ENCODE data around the gene ICAM5. TPM values are rescaled to one million over a fixed set of nuclear protein-coding genes. Genes with fewer than 3 reads are reported as not detected.

The ICAM5 gene
- total RNA-seq, 1 experiment from 2014 or later, result 1.6 TPM

- H3K9ac ChIP-seq (ENCODE audit: extremely low read depth, insufficient read length, low read length), result no peak overlapping the region
- H3K56ac ChIP-seq (ENCODE audit: insufficient read length, low read depth, low read length), result no peak overlapping the region
- no peaks in the 10 kb centered on the region for H4K20me1 ChIP-seq (ENCODE audit: control insufficient read depth, insufficient read depth, insufficient read length)
- no peak overlapping the region for H4K5ac ChIP-seq (ENCODE audit: insufficient read length, low read depth, low read length)
- H3K23me2 ChIP-seq (ENCODE audit: insufficient read length, low read depth, low read length, poor library complexity, severe bottlenecking), result peaks cover 35% of the 10 kb centered on the region
- no peak overlapping the region for H3K18ac ChIP-seq (ENCODE audit: insufficient read length, low read depth, low read length)
- no peak overlapping the region for H2AFZ ChIP-seq (ENCODE audit: low read length)
- Mint-ChIP-seq H3K27me3 (ENCODE audit: low read depth) (peaks cover 96% of the 10 kb centered on the region), H3K4me3 (peak overlapping the region in 1 of 2 experiments; percentile 92; a peak in 2 of 5 replicates), H3K36me3 (ENCODE audit: insufficient read depth in 1 of 3, low read depth in 3 of 3) (no peaks in the 10 kb centered on the region; a peak in 3 of 7 replicates), H3K4me1 (peaks cover 13 to 39% of the 10 kb centered on the region in 2 experiments), H3K9me3 (peaks cover 0 to 2% of the 10 kb centered on the region in 2 experiments; a peak in 3 of 5 replicates), H3K27ac (no peak overlapping the region)
- no peak overlapping the region for H2BK20ac ChIP-seq (ENCODE audit: low read depth, low read length, poor library complexity, severe bottlenecking)
- WGBS (ENCODE audit: extremely low coverage, insufficient read length, low lambda C conversion rate), result no CpG with 5 or more reads among the region's 49 CpGs
- H2BK12ac ChIP-seq (ENCODE audit: insufficient read length, low read depth, low read length), result no peak overlapping the region
- no peak overlapping the region; the same call in 1 of the 2 replicates for H3K14ac ChIP-seq (ENCODE audit: insufficient read depth, low read length)
- H3T11ph ChIP-seq (ENCODE audit: low read length), result no peak overlapping the region
- H3K4me2 ChIP-seq (ENCODE audit: insufficient read depth, insufficient read length, low read length), result peak overlapping the region; percentile 3
- H4K91ac ChIP-seq (ENCODE audit: insufficient read length, low read depth, low read length), result no peak overlapping the region
- H3K23ac ChIP-seq (ENCODE audit: insufficient read length, low read depth, low read length), result no peak overlapping the region
- H4K8ac ChIP-seq (replicated peaks; ENCODE audit: insufficient read length, low read depth, low read length), result no peak overlapping the region
- H3K27ac ChIP-seq (ENCODE audit: insufficient read length, low read depth, low read length), result no peak overlapping the region
- DNase-seq, result peak; percentile 32
- H3K27me3 ChIP-seq (ENCODE audit: insufficient read depth, low read length), result peaks cover 58% of the 10 kb centered on the region
- no peaks in the 10 kb centered on the region for H3K9me3 ChIP-seq (ENCODE audit: control insufficient read depth, low read depth, low read length)
- H3K79me2 ChIP-seq (ENCODE audit: insufficient read depth, low read length), result no peaks in the 10 kb centered on the region
- no peak overlapping the region for H3K4ac ChIP-seq (ENCODE audit: low read depth, low read length)
- H3K4me1 ChIP-seq (ENCODE audit: insufficient read depth, low read length), result no peaks in the 10 kb centered on the region; the same call in 1 of the 2 replicates
- no peak overlapping the region for H2BK15ac ChIP-seq (ENCODE audit: low read depth, low read length)
- no peaks in the 10 kb centered on the region for H3K79me1 ChIP-seq (ENCODE audit: insufficient read depth, low read depth, low read length, poor library complexity, severe bottlenecking)
- H2AK5ac ChIP-seq (ENCODE audit: insufficient read length, low read length), result no peak overlapping the region
- no peak overlapping the region for H2BK5ac ChIP-seq (ENCODE audit: insufficient read length, low read length)
- TF ChIP-seq, protein P1, sequence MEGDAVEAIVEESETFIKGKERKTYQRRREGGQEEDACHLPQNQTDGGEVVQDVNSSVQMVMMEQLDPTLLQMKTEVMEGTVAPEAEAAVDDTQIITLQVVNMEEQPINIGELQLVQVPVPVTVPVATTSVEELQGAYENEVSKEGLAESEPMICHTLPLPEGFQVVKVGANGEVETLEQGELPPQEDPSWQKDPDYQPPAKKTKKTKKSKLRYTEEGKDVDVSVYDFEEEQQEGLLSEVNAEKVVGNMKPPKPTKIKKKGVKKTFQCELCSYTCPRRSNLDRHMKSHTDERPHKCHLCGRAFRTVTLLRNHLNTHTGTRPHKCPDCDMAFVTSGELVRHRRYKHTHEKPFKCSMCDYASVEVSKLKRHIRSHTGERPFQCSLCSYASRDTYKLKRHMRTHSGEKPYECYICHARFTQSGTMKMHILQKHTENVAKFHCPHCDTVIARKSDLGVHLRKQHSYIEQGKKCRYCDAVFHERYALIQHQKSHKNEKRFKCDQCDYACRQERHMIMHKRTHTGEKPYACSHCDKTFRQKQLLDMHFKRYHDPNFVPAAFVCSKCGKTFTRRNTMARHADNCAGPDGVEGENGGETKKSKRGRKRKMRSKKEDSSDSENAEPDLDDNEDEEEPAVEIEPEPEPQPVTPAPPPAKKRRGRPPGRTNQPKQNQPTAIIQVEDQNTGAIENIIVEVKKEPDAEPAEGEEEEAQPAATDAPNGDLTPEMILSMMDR (conservative IDR thresholded peaks at IDR 0.05), result no peak
- no peak overlapping the region for H2BK120ac ChIP-seq (ENCODE audit: low read depth, low read length, poor library complexity, severe bottlenecking)
Observed at GRCh38 chr19:10293637-10294367, 4.0 kb downstream of the ICAM5 start.
